ENCODE results near the gene PDCD11.

Gene PDCD11

GRCh38 chr10:103429647-103430046 is 33.2 kb downstream of the PDCD11 start:
- DNase-seq (ENCODE audit: low read depth in 1 of 2, low spot score in 1 of 2): no peak
- no peak for TF ChIP-seq JUND (IDR thresholded peaks at IDR 0.05; ENCODE audit: low read depth)
- in situ Hi-C loops (cut with HindIII; ENCODE audit: low pct_unique_long_range_greater_than_20kb, low sequenced_read_pairs): no loop called here

- in situ Hi-C loops (cut with HindIII; ENCODE audit: low pct_unique_long_range_greater_than_20kb, low sequenced_read_pairs): no loop called here
Measured at GRCh38 chr10:103431902-103432301, 35.5 kb downstream of the PDCD11 start.

GRCh38 chr10:103433858-103434257 is 37.4 kb downstream of the PDCD11 start:
- in situ Hi-C loops (cut with HindIII; ENCODE audit: low pct_unique_long_range_greater_than_20kb, low sequenced_read_pairs): no loop called here
- no peak for DNase-seq (ENCODE audit: low read depth in 1 of 2, low spot score in 1 of 2)

More at GRCh38 chr10:103431902-103432301, 35.5 kb downstream of the PDCD11 start:
- TF ChIP-seq JUND (IDR thresholded peaks at IDR 0.05; ENCODE audit: low read depth): no peak
- DNase-seq (ENCODE audit: low read depth in 1 of 2, low spot score in 1 of 2): no peak

GRCh38 chr10:103439776-103440175 is 43.4 kb downstream of the PDCD11 start:
- in situ Hi-C loops (cut with HindIII; ENCODE audit: low pct_unique_long_range_greater_than_20kb, low sequenced_read_pairs): no loop called here
- TF ChIP-seq JUND (IDR thresholded peaks at IDR 0.05; ENCODE audit: low read depth): no peak
- no peak for DNase-seq (ENCODE audit: low read depth in 1 of 2, low spot score in 1 of 2)

More at GRCh38 chr10:103433858-103434257, 37.4 kb downstream of the PDCD11 start:
- TF ChIP-seq JUND (IDR thresholded peaks at IDR 0.05; ENCODE audit: low read depth): no peak

GRCh38 chr10:103440416-103440815 is 44.0 kb downstream of the PDCD11 start:
- in situ Hi-C loops (cut with HindIII; ENCODE audit: low pct_unique_long_range_greater_than_20kb, low sequenced_read_pairs): no loop called here
- no peak for TF ChIP-seq JUND (IDR thresholded peaks at IDR 0.05; ENCODE audit: low read depth)
- DNase-seq (ENCODE audit: low read depth in 1 of 2, low spot score in 1 of 2): no peak

GRCh38 chr10:103441206-103441605 is 44.8 kb downstream of the PDCD11 start:
- TF ChIP-seq JUND (IDR thresholded peaks at IDR 0.05; ENCODE audit: low read depth): no peak
- in situ Hi-C loops (cut with HindIII; ENCODE audit: low pct_unique_long_range_greater_than_20kb, low sequenced_read_pairs): no loop called here
- DNase-seq (ENCODE audit: low read depth in 1 of 2, low spot score in 1 of 2): no peak

GRCh38 chr10:103441611-103442010 is 45.2 kb downstream of the PDCD11 start:
- in situ Hi-C loops (cut with HindIII; ENCODE audit: low pct_unique_long_range_greater_than_20kb, low sequenced_read_pairs): no loop called here
- no peak for TF ChIP-seq JUND (IDR thresholded peaks at IDR 0.05; ENCODE audit: low read depth)
- no peak for DNase-seq (ENCODE audit: low read depth in 1 of 2, low spot score in 1 of 2)

- in situ Hi-C loops (cut with HindIII; ENCODE audit: low pct_unique_long_range_greater_than_20kb, low sequenced_read_pairs): no loop called here
- DNase-seq (ENCODE audit: low read depth in 1 of 2, low spot score in 1 of 2): no peak
- TF ChIP-seq JUND (IDR thresholded peaks at IDR 0.05; ENCODE audit: low read depth): no peak
Measured at GRCh38 chr10:103442031-103442461, 45.6 kb downstream of the PDCD11 start.

- in situ Hi-C loops (cut with HindIII; ENCODE audit: low pct_unique_long_range_greater_than_20kb, low sequenced_read_pairs): no loop called here
Measured at GRCh38 chr10:103443475-103444185, 47.2 kb downstream of the PDCD11 start.

GRCh38 chr10:103444478-103444877 is 48.1 kb downstream of the PDCD11 start:
- no peak for DNase-seq (ENCODE audit: low read depth in 1 of 2, low spot score in 1 of 2)
- TF ChIP-seq JUND (IDR thresholded peaks at IDR 0.05; ENCODE audit: low read depth): no peak
- in situ Hi-C loops (cut with HindIII; ENCODE audit: low pct_unique_long_range_greater_than_20kb, low sequenced_read_pairs): no loop called here

More at GRCh38 chr10:103443475-103444185, 47.2 kb downstream of the PDCD11 start:
- no peak for DNase-seq (ENCODE audit: low read depth in 1 of 2, low spot score in 1 of 2)
- no peak for TF ChIP-seq JUND (IDR thresholded peaks at IDR 0.05; ENCODE audit: low read depth)

- in situ Hi-C loops (cut with HindIII; ENCODE audit: low pct_unique_long_range_greater_than_20kb, low sequenced_read_pairs): no loop called here
- TF ChIP-seq JUND (IDR thresholded peaks at IDR 0.05; ENCODE audit: low read depth): no peak
- no peak for DNase-seq (ENCODE audit: low read depth in 1 of 2, low spot score in 1 of 2)
Measured at GRCh38 chr10:103445366-103445765, 48.9 kb downstream of the PDCD11 start.

- TF ChIP-seq JUND (IDR thresholded peaks at IDR 0.05; ENCODE audit: low read depth): no peak
- no peak for DNase-seq (ENCODE audit: low read depth in 1 of 2, low spot score in 1 of 2)
- in situ Hi-C loops (cut with HindIII; ENCODE audit: low pct_unique_long_range_greater_than_20kb, low sequenced_read_pairs): no loop called here
Measured at GRCh38 chr10:103445767-103446567, 49.5 kb downstream of the PDCD11 start.

- no peak for TF ChIP-seq JUND (IDR thresholded peaks at IDR 0.05; ENCODE audit: low read depth)
- in situ Hi-C loops (cut with HindIII; ENCODE audit: low pct_unique_long_range_greater_than_20kb, low sequenced_read_pairs): no loop called here
- no peak for DNase-seq (ENCODE audit: low read depth in 1 of 2, low spot score in 1 of 2)
Measured at GRCh38 chr10:103447187-103447586, 50.8 kb downstream of the PDCD11 start.

Data from T47D (cell line).